GM21526 (cell line): Measurements from ENCODE around the gene PPRC1.
A peak's percentile ranks its signal among the peaks of the same experiment; 100 is the strongest.

ENCODE experiments used
- ATAC-seq: cut with Tn5 transposase; IDR thresholded peaks from one replicate; pipeline ENCODE4 v1.9.1; 2021; ENCODE audit warnings: moderate library complexity; ENCODE audit not compliant: unreplicated experiment, low FRiP score

The PPRC1 gene

DNA sequence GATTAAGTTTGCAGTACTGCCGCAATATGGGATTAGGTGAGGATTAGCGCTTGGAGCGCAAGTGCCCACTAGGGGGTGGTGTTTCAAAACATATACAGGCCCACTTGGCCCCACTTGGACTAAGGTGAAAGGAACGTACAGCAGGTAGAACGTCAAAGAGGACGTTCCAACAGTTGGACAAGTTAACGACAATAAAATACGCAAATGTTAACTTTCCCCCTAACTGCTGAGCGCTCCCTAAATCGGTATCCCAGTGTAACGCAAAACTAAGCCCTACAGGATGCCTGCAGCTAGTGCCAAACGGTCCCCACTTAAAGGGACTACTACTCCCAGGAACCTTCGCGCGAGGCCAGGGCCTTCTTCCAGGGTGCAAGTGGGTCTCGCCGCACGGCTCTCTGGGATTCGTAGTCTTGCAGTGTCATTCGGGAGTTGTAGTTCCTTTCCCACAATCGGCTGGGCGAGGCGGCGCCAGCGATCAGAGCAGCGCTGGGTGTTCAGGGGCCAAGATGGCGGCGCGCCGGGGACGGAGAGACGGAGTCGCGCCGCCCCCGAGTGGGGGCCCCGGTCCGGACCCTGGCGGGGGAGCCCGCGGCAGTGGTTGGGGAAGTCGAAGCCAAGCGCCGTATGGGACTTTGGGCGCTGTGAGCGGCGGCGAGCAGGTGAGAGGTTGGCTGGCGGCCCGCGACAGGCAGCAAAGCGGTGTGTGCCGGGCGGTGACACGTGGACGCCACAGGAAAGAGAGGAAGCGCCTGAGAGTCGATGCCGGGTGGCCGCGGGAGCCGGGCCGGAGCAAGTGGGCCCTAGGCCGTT lies at the start of gene PPRC1:
Gene PPRC1, plus strand, starts transcription at position 478 of the 810 bp plus-strand sequence. Its CDS starts 29 bp downstream, at position 507.
- ATAC-seq, result peak; percentile 85

DNA sequence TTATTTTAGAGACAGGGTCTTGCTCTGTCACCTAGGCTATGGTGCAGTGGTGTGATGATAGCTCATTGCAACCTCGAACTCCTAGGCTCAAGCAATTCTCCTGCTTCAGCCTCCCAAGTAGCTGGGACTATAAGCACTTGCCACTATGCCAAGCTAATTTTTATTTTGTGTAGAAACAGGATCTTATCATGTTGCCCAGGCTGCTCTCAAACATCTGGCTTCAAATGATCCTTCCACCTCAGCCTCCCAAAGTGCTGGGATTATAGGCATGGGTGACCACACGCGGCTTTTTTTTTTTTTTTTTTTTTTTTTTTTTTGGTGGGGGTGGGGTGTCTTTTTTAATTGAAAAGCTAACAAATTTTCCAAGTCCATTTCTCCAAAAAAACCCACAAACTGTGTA lies 49.3 kb upstream of the PPRC1 start:
- ATAC-seq, result no peak

GRCh38 chr10:102085336-102085735 lies 47.5 kb upstream of the PPRC1 start:
- ATAC-seq, result no peak

- no peak for ATAC-seq
Measured at GRCh38 chr10:102086196-102086595, 46.6 kb upstream of the PPRC1 start.

DNA sequence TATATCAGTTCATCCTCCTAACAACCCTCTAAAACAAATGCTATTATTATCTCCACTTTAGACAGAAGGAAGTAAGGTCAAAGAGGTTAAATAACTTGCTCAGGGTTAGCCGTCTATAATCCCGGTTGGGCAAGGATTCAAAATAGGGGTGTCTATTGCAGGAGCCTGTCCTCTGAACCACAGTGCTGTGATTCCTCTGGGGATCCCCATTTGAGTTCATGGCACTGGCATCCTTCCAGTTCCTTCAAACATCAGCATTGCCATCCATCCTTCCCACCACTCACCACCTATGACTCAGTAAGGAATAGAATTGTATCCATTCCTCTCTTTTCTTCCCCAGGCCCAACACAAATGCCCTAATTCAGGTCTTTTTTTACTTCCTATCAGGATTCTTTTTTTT lies 42.1 kb upstream of the PPRC1 start:
- ATAC-seq, result no peak

GRCh38 chr10:102096449-102096848 lies 36.4 kb upstream of the PPRC1 start:
- ATAC-seq, result no peak

GRCh38 chr10:102101152-102101551 lies 31.7 kb upstream of the PPRC1 start:
- ATAC-seq, result no peak

DNA sequence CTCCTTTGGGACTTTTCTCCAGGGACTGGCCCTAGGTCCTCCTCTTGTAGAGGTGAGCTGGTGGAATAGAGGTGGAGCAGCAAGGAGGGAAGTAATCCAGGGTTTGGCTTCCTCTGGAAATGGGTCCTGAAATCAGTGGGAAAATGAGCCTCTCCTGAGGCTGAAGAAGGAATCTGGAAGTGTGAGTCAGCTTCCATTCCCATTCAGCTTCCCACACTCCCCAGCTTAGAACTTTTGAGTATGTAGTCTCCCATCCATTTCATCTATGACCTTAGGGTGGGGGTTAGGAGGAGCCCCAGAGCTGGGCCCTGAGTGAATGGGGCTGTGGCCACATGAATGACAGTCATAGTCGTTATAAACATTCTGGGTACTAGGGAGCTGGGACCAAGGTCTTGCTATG lies 30.4 kb upstream of the PPRC1 start:
- ATAC-seq, result no peak

DNA sequence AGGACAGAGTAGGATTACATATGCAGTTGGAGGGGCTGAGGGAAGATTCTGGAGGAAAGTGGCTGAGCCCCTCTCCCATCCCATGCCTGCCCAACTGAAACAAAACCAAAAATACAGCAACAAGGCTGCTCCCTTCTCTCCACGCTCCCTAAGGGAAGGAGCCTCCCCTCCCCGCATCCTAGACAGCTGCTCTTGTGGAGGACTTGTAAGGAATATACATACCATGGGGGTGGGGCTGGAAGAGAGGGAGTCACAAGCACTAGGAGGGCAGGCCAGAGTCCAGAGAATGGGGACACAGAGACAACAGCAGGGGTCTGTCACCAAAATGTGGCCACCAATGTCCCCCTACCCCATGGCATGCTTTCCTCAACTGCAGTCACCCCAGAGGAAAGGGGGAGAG lies 25.8 kb upstream of the PPRC1 start:
- no peak for ATAC-seq

GRCh38 chr10:102109166-102110116 lies 23.4 kb upstream of the PPRC1 start:
- no peak for ATAC-seq

- ATAC-seq, result no peak
Measured at GRCh38 chr10:102111276-102111675, 21.6 kb upstream of the PPRC1 start.

GRCh38 chr10:102112210-102112817 lies 20.5 kb upstream of the PPRC1 start:
- ATAC-seq, result no peak

- ATAC-seq, result no peak
Measured at GRCh38 chr10:102113261-102113955, 19.4 kb upstream of the PPRC1 start.

DNA sequence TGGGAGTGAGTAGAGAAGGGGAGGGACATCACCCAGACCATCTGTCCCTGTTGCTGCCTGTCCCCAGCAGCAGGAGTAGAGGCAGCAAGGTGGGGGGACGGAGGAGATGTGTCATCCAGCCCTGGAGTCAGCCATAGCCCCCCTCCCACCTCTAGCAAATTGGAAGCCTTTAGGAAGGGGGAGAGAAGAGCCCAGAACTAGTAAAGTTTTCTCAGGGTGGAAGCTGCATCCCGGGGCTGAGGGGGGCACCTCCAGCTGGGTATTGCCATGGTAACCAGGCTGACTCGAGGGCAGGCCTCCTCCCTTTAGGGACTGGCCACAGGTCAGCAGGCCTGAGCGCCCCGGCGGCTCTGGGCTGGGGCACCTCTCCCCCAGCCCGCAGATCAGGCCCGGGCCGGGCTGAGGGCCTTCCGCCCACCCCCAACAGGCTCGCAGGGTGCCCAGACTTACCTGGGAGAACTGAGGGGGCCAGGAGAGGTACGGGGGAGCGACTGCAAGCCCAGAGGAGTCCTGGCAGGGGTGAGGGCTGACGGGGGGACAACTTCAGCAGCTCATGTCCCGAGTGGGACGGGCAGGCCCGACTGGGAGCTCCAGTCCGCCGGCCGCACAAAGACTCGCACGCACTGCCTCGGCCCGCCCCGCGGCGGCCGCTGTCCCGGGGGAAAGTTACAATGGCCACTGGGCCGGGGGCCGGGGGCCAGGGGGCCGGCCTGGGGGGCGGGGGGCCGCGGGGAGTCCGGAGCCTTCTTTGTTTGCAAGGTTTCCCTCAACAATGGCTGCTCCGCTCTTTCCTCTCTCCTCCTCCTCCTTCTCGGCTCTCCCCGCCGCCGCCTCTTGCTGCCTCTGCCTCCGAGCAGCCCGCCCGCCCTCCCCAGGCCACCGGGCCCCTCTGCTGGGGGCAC lies 18.6 kb upstream of the PPRC1 start:
- no peak for ATAC-seq

DNA sequence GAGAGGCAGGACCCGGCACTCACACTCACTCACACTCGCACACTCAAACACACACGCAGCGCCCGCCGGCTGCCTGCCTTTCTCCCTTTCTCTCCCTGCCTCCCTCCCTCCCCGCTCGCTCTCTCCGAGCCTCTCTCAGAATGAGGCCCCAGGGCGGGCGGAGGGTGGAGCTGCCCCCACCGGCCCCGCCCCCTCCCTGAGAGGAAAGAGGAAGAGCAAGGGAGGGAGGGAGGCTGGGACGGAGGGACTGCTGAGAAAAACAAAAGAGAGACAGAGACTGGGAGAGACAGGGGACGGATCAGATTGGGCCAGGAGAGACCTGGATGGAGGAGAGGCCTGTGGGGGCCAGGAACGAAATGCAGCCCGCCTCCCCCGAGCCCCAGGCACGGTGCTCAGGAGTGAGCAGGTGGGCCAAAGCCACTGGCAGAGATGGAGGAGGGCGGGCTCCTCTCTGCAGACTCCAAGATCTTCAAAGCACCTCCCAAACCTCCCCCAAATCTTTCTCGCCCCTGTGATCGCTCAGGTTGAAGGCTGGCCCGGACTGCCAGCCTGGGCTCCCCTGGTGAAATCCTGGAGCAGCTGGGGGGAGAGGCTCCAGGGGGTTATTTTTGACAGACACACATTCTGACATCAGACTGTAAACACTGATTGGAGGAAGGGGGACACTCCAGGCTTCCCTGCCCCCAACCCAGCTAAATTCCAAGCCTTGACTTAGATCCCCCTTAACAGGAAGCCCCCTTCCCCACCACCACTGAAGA lies 17.8 kb upstream of the PPRC1 start:
- peak; percentile 51 for ATAC-seq

GRCh38 chr10:102115775-102116174 lies 17.1 kb upstream of the PPRC1 start:
- no peak for ATAC-seq

GRCh38 chr10:102116656-102117055 lies 16.2 kb upstream of the PPRC1 start:
- no peak for ATAC-seq

DNA sequence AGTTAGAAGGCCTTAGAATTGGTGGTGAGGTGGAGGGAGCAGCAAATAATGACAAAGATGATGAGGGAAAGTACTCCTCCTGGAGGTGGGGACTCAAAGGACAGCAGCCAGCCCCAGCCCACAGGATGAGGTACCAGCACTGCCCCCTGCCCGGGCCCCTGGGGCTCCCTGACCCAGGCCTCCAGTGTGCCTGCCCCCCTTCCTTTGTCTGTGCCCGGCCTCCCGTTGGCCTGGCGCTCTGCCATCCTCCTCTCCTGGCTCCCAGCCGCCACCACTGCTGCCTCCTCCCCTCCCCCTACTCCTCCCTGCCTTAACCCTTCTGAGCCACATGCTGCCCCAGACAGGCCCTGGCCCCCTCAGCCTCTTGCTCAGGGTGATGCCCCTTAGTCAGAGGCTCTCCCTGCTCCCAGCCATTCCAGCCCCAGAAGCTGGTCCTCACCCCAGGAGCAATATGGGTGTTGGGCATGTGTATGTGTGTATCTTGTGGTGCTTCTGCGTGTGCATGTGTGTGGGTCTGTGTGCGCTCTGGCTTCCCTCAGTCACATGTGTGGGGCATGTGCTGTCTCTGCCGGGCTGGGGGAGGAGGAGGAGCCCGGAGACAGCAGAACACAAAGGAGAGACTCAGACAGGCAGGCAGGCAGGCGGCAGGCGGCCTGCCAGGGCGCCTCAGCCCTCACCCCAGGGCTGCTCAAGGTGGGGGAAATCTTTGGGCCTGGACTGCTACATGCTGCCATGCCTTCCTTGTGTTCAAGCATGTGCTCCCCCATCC lies 15.3 kb upstream of the PPRC1 start:
- ATAC-seq, result no peak
